IPS-11a (cell line): ENCODE measurements around the gene NLK.
"Not testable (repeated sequence)": the region's sequence is repeated elsewhere in the genome, so short reads cannot be mapped to it uniquely, and the experiment has no call there.

ENCODE experiments used
- H3K4me3 ChIP-seq: one replicate; pipeline ENCODE4 v1.5.1; 2013; ENCODE audit warnings: low read depth, low read length, control low read depth

The NLK gene

DNA sequence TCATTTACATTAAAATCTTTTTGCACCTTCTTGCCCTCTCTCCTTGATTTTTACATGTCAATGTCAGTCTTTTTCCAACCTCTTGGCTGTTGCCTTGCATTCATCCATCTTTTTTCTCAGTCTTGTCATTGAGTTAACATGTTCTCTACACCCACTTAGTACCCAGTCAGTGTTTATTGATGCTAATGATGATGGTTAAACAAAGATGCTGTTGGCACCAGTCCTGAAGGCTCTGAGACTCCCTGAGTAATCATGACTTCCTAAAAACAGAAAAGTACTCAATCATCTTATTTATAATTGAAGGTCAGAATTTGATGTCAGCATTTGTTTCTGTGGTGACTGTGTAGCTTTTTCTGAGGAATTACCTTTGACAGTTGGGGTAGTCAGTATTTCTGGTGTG lies 104.5 kb downstream of the NLK start:
- no peak overlapping the region for H3K4me3 ChIP-seq

GRCh38 chr17:28151001-28151400 lies 108.5 kb downstream of the NLK start:
- H3K4me3 ChIP-seq = no peak overlapping the region

- no peak overlapping the region for H3K4me3 ChIP-seq
These were observed 111.7 kb downstream of the NLK start for GRCh38 chr17:28154214-28154613.

DNA sequence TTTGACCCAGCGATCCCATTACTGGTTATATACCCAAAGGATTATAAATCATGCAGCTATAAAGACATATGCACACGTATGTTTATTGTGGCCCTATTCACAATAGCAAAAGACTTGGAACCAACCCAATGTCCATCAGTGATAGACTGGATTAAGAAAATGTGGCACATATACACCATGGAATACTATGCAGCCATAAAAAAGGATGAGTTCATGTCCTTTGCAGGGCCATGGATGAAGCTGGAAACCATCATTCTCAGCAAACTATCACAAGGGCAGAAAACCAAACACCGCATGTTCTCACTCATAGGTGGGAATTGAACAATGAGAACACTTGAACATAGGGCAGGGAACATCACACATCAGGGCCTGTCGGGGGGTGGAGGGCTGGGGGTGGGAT lies 112.9 kb downstream of the NLK start:
- H3K4me3 ChIP-seq = not testable (repeated sequence)

GRCh38 chr17:28159004-28159403 lies 116.5 kb downstream of the NLK start:
- H3K4me3 ChIP-seq = no peak overlapping the region

- H3K4me3 ChIP-seq = no peak overlapping the region
These were observed 117.4 kb downstream of the NLK start for GRCh38 chr17:28159924-28160323.

GRCh38 chr17:28160610-28161009 lies 118.1 kb downstream of the NLK start:
- H3K4me3 ChIP-seq = no peak overlapping the region

- no peak overlapping the region for H3K4me3 ChIP-seq
These were observed 118.8 kb downstream of the NLK start for GRCh38 chr17:28161311-28161710.

GRCh38 chr17:28166478-28166877 lies 124.0 kb downstream of the NLK start:
- no peak overlapping the region for H3K4me3 ChIP-seq

GRCh38 chr17:28169621-28170349 lies 127.3 kb downstream of the NLK start:
- no peak overlapping the region for H3K4me3 ChIP-seq

GRCh38 chr17:28170771-28171170 lies 128.3 kb downstream of the NLK start:
- no peak overlapping the region for H3K4me3 ChIP-seq

DNA sequence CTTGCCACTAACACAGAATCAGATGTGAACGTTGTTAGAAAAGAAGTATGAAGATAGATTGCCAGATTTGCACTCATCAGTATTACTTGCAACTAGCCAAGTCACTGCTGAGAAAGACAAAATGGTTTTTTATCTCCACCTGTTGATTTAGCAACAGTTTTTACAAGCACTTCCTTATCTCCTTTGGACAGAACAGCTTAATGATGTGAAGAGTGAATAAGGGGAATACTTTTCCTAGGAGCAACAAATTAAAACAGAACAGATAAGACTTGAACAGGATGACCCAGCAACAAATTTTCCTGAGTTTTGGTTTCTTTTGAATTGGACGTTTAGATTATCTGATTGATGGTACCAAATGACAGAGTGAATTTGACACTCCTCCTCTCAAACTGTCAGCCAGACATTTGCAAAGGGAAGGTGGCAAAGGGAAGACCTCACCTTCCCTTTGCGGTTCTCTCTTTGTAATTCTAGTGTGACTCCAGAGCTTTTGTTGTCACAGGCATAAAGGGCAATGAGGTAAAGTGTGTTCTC lies 130.6 kb downstream of the NLK start:
- H3K4me3 ChIP-seq = no peak overlapping the region

- H3K4me3 ChIP-seq = no peak overlapping the region
These were observed 131.3 kb downstream of the NLK start for GRCh38 chr17:28173801-28174200.

DNA sequence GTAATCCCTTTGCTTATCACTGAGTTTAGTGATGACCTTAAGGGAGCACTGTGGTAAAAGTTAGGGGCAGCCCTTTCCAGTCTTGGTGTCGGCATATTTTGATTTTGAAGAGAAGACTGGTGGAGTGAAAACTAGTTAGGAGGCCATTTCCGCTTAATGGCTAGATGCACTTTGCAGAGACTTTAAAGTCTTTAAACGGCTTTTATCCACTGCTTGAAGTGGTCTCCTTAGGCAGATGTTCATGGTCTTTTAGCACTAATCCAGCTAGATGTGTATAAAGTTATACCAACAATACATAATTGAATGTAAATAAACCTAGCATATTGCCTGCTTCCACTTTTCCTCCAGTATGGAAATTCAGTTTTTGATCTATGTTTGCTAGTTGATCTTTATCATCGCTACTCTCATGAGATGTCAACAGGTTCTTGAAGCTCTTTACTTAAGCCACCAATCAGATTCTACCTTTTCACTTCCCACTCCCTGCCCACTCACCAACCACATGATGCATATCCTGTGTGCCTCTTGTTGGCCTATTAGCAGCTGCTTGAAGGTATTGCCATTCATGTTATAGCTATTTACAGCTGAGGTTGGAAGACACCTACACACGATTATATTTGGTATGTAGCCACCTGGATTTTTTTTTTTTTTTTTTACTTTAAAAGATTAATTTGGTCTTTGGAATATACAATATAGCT lies 132.0 kb downstream of the NLK start:
- H3K4me3 ChIP-seq = no peak overlapping the region

DNA sequence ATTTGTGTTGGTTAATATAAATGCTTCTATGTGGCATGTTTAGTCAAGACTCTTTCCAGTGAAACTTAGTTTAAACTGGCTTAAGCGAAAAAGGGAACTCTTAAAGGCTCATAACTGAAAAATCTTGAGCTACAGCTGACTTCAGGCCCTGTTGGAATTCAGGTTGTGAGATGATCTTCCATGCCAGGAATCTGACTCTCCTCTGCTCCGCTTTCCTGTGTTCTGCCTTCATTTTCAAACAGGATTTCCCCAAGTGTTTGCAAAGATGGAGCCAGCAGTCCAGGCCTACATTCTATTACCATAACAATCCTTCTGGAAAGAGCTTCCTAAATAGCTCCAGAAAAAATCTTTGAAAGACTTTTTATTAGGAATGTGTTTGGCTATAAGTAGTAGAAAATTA lies 134.9 kb downstream of the NLK start:
- H3K4me3 ChIP-seq = no peak overlapping the region

GRCh38 chr17:28178800-28179199 lies 136.3 kb downstream of the NLK start:
- no peak overlapping the region for H3K4me3 ChIP-seq

- H3K4me3 ChIP-seq = no peak overlapping the region
These were observed 138.0 kb downstream of the NLK start for GRCh38 chr17:28180449-28180848.

DNA sequence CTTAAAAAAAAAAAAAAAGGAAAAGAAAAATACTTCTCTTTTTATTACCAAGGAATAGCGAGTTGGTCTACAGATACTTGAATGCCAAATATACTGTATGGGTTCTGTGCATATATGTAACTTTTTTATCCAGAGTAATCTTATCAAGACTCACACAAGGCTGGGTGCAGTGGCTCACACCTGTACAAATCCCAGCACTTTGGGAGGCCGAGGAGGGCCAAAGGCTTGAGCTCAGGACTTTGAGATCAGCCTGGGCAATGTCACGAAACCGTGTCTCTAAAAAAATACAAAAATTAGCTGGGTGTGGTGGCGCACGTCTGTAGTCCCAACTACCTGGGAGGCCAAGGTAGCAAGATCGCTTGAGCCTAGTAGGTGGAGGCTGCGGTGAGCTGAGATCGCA lies 139.1 kb downstream of the NLK start:
- H3K4me3 ChIP-seq = no peak overlapping the region

DNA sequence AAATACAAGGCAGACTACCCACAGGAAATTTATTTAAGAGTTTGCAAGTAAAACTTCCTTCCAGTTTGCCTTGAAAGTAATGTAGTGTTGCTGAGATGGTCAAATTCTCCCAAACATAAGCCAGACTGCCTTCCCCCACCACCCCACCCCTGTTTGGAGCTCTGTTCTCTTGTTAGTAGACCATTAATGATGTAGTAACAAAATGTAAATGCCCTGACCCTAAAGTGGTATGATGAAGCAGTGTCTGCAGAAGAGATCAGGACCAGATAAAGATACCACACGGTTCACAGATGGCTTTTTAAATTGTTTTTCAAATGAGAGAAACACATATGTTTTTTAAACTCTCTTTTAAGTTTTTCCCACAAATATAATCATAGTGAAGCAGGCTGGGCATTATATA lies 140.1 kb downstream of the NLK start:
- H3K4me3 ChIP-seq = no peak overlapping the region

- no peak overlapping the region for H3K4me3 ChIP-seq
These were observed 143.2 kb downstream of the NLK start for GRCh38 chr17:28185658-28186057.

DNA sequence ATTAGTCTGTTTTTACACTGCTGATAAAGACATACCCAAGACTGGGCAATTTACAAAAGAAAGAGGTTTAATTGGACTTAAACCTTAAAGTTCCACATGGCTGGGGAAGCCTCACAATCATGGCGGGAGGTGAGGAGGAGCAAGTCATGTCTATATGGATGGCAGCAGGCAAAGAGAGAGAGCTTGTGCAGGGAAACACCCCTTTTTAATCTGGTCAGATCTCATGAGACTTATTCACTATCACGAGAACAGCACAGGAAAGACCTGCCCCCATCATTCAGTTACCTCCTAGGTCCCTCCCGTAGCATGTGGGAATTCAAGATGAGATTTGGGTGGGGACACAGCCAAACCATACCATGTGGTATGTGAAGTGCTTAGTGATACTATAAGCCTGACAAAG lies 144.0 kb downstream of the NLK start:
- H3K4me3 ChIP-seq = not testable (repeated sequence)

DNA sequence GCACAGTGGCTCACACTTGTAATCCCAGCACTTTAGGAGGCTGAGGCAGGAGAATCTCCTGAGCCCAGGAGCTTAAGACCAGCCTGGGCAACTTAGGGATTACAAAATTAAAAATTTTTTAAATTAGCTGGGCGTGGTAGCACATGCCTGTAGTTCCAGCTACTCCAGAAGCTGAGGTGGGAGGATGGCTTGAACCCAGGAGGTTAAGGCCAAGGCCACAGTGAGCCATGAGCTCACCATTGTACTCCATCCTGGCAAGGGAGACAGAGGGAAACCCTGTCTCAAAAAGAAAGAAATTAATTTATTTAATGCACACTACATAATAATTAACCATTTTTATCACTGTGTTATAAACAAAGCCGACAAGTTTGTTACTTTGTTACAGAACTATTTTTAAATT lies 145.5 kb downstream of the NLK start:
- no peak overlapping the region for H3K4me3 ChIP-seq
